Measurements from ENCODE around the gene CHMP2A.

Gene CHMP2A

GRCh38 chr19:58568453-58569130 is 13.7 kb upstream of the CHMP2A start:
- no peak overlapping the region for H3K4me2 ChIP-seq (ENCODE audit: low read length)
- H3K9me3 ChIP-seq (ENCODE audit: insufficient read depth, low read length), result no peaks in the 10 kb centered on the region
- peaks cover 23% of the 10 kb centered on the region for H3K36me3 ChIP-seq (replicated peaks; ENCODE audit: low read depth, low read length)
- H3K79me2 ChIP-seq (ENCODE audit: low read length), result peaks cover 9% of the 10 kb centered on the region
- H3K4me3 ChIP-seq (ENCODE audit: low read length), result no peak overlapping the region
- H3K9ac ChIP-seq (ENCODE audit: low read length), result no peak overlapping the region
- H4K20me1 ChIP-seq (ENCODE audit: insufficient read depth, low read length), result no peaks in the 10 kb centered on the region
- H3K27ac ChIP-seq (ENCODE audit: low read length), result no peak overlapping the region
- H3K4me1 ChIP-seq (ENCODE audit: low read length), result peaks cover 11% of the 10 kb centered on the region
- H2AFZ ChIP-seq (ENCODE audit: low read depth, low read length), result no peak overlapping the region
- H3K27me3 ChIP-seq (ENCODE audit: low read depth, low read length), result no peaks in the 10 kb centered on the region
- TF ChIP-seq CTCF (IDR thresholded peaks at IDR 0.05; ENCODE audit: low read depth, low read length) (no peak), EZH2phosphoT487 (IDR thresholded peaks at IDR 0.05; ENCODE audit: low read depth) (no peak)

GRCh38 chr19:58566989-58567388 is 12.1 kb upstream of the CHMP2A start:
- Histone ChIP-seq H3K4me3 (ENCODE audit: low read length) (no peak overlapping the region), H4K20me1 (ENCODE audit: insufficient read depth, low read length) (no peaks in the 10 kb centered on the region), H3K9me3 (ENCODE audit: insufficient read depth, low read length) (no peaks in the 10 kb centered on the region), H3K9ac (ENCODE audit: low read length) (no peak overlapping the region), H3K27me3 (ENCODE audit: low read depth, low read length) (no peaks in the 10 kb centered on the region), H3K4me2 (ENCODE audit: low read length) (no peak overlapping the region), H3K36me3 (replicated peaks; ENCODE audit: low read depth, low read length) (peaks cover 32% of the 10 kb centered on the region), H3K27ac (ENCODE audit: low read length) (no peak overlapping the region), H2AFZ (ENCODE audit: low read depth, low read length) (no peak overlapping the region), H3K4me1 (ENCODE audit: low read length) (peaks cover 6% of the 10 kb centered on the region), H3K79me2 (ENCODE audit: low read length) (peaks cover 11% of the 10 kb centered on the region)
- TF ChIP-seq CTCF (IDR thresholded peaks at IDR 0.05; ENCODE audit: low read depth, low read length) (no peak), EZH2phosphoT487 (IDR thresholded peaks at IDR 0.05; ENCODE audit: low read depth) (no peak)

- peaks cover 25% of the 10 kb centered on the region for H3K36me3 ChIP-seq (replicated peaks; ENCODE audit: low read depth, low read length)
- H2AFZ ChIP-seq (ENCODE audit: low read depth, low read length), result no peak overlapping the region
- no peak for TF ChIP-seq CTCF (IDR thresholded peaks at IDR 0.05; ENCODE audit: low read depth, low read length)
- no peak for TF ChIP-seq EZH2phosphoT487 (IDR thresholded peaks at IDR 0.05; ENCODE audit: low read depth)
- H3K4me3 ChIP-seq (ENCODE audit: low read length), result no peak overlapping the region
- no peaks in the 10 kb centered on the region for H3K27me3 ChIP-seq (ENCODE audit: low read depth, low read length)
- no peaks in the 10 kb centered on the region for H3K9me3 ChIP-seq (ENCODE audit: insufficient read depth, low read length)
- peaks cover 13% of the 10 kb centered on the region for H3K4me1 ChIP-seq (ENCODE audit: low read length)
- H3K9ac ChIP-seq (ENCODE audit: low read length), result no peak overlapping the region
- no peak overlapping the region for H3K4me2 ChIP-seq (ENCODE audit: low read length)
- H4K20me1 ChIP-seq (ENCODE audit: insufficient read depth, low read length), result no peaks in the 10 kb centered on the region
- H3K79me2 ChIP-seq (ENCODE audit: low read length), result peaks cover 34% of the 10 kb centered on the region
- H3K27ac ChIP-seq (ENCODE audit: low read length), result no peak overlapping the region
These were observed 8.9 kb upstream of the CHMP2A start for GRCh38 chr19:58563823-58564222.

- Histone ChIP-seq H3K79me2 (ENCODE audit: low read length) (peaks cover 35% of the 10 kb centered on the region), H3K9ac (ENCODE audit: low read length) (no peak overlapping the region), H3K4me3 (ENCODE audit: low read length) (no peak overlapping the region), H3K9me3 (ENCODE audit: insufficient read depth, low read length) (no peaks in the 10 kb centered on the region), H3K4me2 (ENCODE audit: low read length) (no peak overlapping the region), H3K4me1 (ENCODE audit: low read length) (peaks cover 13% of the 10 kb centered on the region), H3K36me3 (replicated peaks; ENCODE audit: low read depth, low read length) (peaks cover 25% of the 10 kb centered on the region), H3K27me3 (ENCODE audit: low read depth, low read length) (no peaks in the 10 kb centered on the region), H4K20me1 (ENCODE audit: insufficient read depth, low read length) (no peaks in the 10 kb centered on the region), H3K27ac (ENCODE audit: low read length) (no peak overlapping the region), H2AFZ (ENCODE audit: low read depth, low read length) (no peak overlapping the region)
- TF ChIP-seq EZH2phosphoT487 (IDR thresholded peaks at IDR 0.05; ENCODE audit: low read depth), result no peak
- no peak for TF ChIP-seq CTCF (IDR thresholded peaks at IDR 0.05; ENCODE audit: low read depth, low read length)
These were observed 8.2 kb upstream of the CHMP2A start for GRCh38 chr19:58563034-58563573.
